HG03460 (cell line): ENCODE results near the gene PPFIA1.
"Not testable (repeated sequence)": the region's sequence is repeated elsewhere in the genome, so short reads cannot be mapped to it uniquely, and the experiment has no call there.

Experiments used
- ATAC-seq: cut with Tn5 transposase; IDR thresholded peaks from one replicate; pipeline ENCODE4 v1.9.1; 2021; ENCODE audit not compliant: unreplicated experiment

The PPFIA1 gene

GRCh38 chr11:70295166-70295565, 24.7 kb downstream of the PPFIA1 start:
- not testable (repeated sequence) for ATAC-seq

- ATAC-seq: no peak
Measured at GRCh38 chr11:70296681-70297080, 26.2 kb downstream of the PPFIA1 start.

DNA sequence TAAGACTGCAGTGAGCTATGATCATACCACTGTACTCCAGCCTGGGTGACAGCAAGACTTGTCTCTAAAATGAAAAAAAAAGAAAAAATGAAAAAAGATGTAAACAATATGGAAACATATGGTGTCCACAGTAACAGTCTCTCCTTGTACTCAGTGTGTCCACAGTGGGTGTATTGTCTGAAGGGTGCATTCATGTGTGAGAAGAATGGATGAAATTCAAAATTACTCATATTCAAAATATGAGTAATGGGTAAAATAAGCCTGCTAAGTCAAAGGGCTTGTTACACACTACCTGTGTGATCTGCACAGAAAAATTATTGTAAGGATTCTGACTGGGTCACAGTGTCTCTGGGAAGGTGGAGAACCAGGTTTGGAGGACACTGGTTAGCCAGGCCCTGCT, 26.9 kb downstream of the PPFIA1 start:
- ATAC-seq: no peak

- no peak for ATAC-seq
Measured at GRCh38 chr11:70298243-70298915, 27.9 kb downstream of the PPFIA1 start.

GRCh38 chr11:70299636-70300035, 29.1 kb downstream of the PPFIA1 start:
- no peak for ATAC-seq

- ATAC-seq: no peak
Measured at GRCh38 chr11:70301191-70301590, 30.7 kb downstream of the PPFIA1 start.

- no peak for ATAC-seq
Measured at GRCh38 chr11:70301721-70302418, 31.4 kb downstream of the PPFIA1 start.

DNA sequence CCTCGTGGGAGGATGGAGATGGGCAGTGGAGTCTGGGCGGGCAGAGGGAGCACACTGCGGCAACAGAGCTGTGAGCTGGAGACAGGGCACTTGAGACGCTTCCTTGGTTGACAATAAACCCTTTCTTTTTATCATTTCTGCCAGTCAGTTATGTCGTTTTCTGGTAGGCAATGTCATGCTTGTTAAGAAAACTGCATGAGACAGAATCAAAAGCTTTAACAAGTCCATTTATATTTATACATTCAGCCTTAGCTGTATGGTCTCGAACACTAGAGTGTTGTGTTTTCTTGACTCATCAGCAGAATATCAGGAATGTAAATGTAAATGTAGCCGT, 31.9 kb downstream of the PPFIA1 start:
- no peak for ATAC-seq

DNA sequence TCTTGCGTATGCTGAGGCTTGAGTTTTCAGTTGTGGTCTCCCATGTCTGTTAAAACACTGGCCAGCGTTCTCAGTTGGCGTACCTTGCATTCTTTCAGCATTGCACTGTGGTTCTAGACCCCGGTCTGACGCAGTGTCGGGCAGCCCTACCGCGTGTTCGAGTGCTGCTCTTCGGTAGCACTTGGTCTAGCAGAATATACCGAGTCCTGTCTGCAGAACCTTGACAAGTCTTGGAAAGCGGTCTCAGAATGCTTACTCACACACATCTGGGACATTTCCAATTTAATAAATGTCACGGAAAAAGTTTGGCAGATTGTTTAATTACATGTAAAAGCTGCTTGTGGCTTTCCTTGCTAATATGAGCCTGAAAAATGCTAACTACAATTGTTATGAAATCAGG, 32.6 kb downstream of the PPFIA1 start:
- ATAC-seq: no peak

DNA sequence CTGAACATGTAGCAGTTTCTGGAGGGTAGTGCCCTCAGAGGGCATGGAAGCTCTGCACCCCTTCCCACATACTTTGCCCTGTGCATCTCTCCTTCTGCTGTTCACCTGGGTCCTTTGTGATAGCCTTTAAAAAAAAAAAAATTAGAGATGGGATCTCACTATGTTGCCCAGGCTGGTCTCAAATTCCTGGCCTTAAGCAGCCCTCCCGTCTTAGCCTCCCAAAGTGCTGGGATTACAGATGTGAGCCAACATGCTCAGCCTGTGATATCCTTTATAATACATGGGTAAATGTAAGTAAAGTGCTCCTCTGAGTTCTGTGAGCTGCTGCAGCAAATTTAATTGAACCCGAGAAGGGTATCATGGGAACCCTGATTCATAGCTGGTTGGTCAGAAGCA, 33.7 kb downstream of the PPFIA1 start:
- ATAC-seq: no peak

DNA sequence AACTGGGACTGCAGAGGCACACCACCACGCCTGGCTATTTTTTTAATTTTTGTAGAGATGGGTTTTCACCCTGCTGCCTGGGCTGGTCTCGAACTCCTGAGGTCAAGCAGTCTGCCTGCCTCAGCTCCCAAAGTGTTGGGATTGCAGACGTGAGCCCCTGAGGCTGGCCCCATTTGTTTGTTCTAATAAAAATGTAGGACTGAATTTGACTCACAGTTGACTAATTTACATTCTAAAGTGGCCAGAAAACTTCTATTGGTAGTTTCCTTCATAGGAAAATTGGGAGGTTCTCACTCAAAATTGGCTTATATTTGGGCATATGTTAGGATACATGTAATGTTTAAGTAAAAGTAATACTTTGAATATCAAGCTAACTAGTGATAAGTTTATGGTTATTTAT, 35.0 kb downstream of the PPFIA1 start:
- no peak for ATAC-seq

DNA sequence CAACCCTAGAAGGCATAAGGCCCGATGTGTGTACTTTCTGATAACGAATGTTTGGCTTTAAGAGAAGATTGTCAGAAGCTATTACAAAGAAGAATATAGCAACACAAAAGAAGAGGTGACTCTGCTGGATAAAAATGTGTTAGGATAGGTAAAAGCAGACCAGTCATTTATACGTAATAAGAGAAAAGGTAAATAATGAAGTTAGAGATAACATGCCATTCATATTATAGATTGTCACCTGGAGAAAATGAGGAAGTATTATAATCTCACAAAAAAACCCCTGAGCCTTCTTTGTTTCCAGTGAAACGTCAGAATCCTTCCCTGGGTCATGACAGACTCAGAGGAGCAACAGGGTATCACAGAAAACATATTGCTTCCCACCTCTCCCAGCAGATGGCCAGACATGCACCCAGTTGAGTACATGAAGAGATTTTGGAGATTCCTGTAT, 36.1 kb downstream of the PPFIA1 start:
- no peak for ATAC-seq

DNA sequence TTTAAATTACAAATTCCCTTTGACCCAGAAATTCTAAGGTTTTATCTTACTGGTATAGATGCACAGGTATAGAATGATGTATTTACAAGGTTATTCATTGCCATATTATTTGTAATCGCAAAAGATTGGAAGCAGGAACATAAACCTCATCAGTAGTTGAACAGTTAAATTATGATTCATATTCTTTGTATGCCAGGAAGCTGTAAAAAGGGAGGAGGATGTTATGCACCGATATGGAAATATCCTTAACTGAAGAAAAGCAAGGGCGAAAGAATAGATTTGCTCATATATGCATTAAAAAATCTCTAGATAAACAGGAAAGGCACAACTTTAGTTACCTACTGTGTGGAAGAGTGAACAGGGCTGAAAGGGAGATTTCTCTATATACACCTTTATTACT, 36.7 kb downstream of the PPFIA1 start:
- ATAC-seq: no peak

- no peak for ATAC-seq
Measured at GRCh38 chr11:70311616-70312015, 41.1 kb downstream of the PPFIA1 start.

DNA sequence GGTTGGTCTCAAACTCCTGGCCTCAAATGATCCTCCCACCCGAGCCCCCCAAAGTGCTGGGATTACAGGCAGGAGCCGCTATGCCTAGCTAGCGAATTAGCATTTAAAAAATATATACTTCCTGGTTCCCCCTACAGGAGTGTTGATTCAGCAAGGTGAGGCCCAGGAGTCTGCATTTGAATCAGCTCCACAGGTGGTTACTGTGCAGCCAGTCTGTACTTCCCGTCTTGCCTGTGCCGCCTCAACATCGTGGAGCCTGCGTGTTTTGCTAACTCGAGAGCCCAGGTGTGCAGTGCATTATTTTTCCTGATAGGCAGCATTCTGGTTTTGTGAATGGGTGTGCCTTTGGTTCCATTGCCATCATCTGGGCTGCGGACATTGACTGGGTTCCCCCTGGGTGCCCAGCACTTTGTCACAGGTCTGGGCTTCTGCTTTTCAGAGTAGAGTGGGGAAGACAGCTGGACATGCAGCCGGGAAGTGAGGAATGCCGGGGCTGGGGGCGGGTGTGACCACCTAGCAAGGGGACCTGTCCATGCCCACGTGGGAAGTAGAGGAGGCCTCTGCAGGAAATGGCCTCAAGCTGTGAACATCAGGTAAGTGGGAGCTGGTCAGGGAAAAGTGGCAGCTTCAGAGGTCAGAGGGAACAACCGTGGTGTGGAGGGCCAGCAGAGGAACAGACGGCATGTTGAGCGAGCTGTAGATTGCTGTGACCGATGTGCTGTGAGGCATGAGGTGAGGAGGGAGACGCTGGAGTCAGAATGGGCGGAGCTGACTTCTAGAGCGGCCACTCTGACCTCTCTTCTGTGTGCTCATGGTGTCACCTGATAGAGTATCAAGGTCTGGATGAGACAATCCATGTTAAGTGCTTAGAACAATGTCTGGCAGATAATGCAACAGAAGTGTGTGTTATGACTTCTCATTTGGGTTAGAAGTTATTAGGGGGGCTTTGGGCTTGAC, 42.2 kb downstream of the PPFIA1 start:
- ATAC-seq: no peak

DNA sequence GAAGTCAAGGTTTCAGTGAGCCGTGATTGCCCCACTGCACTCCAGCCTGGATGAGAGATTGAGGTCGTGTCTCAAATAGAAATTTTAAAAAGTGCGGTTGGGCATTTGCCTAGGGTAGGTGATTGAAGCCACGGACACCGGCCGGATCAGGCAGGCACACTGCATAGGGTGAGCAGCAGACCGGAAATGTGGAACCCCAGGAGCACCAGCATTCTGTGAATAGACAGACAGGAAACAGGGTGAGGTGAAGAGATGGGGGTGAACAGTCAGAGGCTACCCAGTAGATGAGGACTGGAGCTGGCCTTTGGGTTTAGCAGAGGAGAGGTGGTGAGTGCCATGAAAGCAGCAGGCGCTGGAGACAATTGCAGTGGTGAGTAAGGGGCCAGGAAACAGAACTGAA, 43.5 kb downstream of the PPFIA1 start:
- no peak for ATAC-seq

- no peak for ATAC-seq
Measured at GRCh38 chr11:70314730-70315129, 44.2 kb downstream of the PPFIA1 start.

DNA sequence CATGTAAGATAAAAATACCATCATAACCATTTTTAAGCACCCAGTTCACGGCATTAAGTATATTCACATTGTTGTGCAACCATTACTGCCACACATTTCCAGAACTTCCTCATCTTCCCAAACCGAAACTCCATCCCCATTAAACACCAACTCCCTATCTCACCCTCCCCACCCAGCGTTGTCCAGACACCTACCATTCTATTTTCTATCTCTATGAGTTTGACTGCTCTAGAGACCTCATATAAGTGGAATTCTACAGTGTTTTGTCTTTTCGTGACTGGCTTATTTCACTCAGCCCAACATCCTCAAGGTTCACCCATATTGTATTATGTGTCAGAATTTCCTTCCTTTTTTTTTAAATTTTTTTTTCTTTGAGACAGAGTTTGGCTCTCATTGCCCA, 45.2 kb downstream of the PPFIA1 start:
- no peak for ATAC-seq

DNA sequence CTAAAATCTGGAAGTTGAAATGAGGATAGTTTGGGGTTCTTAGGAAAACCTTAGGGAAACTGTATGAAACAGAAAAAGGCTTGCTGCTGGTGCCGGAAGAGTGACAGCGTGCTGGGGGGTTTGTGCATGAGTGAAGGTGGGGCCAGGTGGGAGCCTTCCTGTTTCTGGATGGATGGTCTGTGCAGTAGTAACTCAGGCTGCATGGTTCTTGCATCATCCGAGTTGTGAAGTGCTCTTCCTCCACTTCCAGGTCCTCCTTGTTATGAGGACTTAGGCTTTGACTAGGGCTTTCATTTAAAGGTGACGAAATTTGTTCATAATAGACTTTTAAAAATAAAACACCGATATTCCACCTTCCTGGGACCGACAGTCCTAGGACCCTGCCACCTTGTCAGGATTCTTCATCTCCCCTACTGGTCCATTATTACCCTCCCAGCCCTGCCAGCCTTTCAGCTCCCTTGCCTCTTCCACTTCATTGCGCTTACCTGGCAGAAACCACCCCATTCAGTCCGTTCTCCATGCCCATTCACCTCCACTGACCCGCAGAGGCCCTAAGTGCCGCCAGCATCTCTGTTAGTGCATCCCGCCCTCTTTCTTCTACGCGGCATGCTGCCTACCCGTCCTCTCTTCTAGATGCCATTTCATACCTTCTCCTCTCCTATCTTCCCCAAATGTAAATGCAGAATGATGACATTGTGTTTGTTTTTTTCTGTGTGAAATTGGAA, 47.3 kb downstream of the PPFIA1 start:
- ATAC-seq: no peak

DNA sequence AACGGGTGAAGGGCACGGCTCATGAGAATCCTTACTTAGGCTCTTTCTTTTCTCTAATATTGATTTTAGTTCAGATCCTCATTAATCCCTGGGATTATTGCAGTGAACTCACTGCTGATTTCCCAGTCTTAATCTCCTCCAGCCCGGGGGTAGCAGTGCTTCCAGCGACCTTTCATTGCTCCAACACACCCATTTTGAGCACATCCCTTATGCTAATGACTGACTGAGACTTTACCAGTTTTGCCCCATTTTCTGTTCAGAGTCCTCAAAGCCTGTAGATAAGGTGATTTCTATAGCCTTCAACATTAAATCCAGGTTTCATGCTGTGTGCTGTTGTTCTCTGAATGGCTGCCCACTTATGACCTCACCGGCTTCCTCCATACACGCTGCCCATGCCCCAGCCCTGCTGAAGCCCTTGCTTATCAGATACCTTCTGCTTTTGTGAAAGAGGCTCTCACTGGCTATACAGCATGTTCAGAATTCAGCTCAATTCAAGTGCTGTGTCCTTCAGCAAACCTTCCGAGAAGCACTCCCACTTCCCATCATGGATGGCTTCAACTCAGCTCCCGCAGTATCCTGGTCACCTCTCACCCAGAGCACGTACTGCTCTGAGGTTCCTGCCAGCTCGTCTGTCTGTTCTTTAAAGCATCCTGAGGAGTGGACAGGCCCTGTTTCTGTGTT, 49.0 kb downstream of the PPFIA1 start:
- ATAC-seq: no peak

DNA sequence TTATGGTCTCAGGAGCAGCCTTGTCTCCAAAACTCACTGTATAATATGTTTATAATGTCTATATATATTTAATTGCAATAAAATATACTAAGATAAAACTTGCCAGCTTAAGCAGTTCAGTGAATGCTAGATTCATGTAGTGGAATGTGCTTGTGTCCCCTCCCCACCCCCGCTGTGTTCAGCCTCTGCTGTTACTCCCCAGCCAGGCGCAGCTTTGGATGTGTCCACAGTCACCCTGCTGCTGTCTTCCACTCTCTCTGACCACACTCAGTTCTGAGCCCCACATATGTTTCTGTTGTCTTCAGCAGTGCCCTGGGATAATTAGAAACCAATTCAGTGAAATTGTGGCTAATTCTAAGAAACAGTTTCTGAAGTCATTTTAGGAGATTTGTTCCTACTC, 52.2 kb downstream of the PPFIA1 start:
- no peak for ATAC-seq
